Measurements from ENCODE around the gene JADE2.

JADE2 gene

GRCh38 chr5:134610725-134611124 is 85.3 kb downstream of the JADE2 start:
- CTCF ChIA-PET = interaction anchor here (0.6 to 1.4 kb wide), 3 partner anchors 24 to 219 kb away, joined by 4 to 6 read pairs (median 4); no protein-coding TSS in a partner anchor
- TF ChIP-seq ARNT (IDR thresholded peaks at IDR 0.05) (no peak), ZNF384 (IDR thresholded peaks at IDR 0.05) (0 out of 2 replicates have a peak, but pooled peaks have one; percentile 12), HDGF (IDR thresholded peaks at IDR 0.05; ENCODE audit: borderline replicate concordance) (no peak), ELF4 (IDR thresholded peaks at IDR 0.05) (no peak)
- POLR2A ChIA-PET = no interaction called here
- no peak for DNase-seq (ENCODE audit: extremely low spot score)

GRCh38 chr5:134611515-134611914 is 86.0 kb downstream of the JADE2 start:
- DNase-seq (ENCODE audit: extremely low spot score) = no peak
- CTCF ChIA-PET = interaction anchor here (1.4 kb wide), 1 partner anchor 24 kb away, joined by 6 read pairs; no protein-coding TSS in a partner anchor
- TF ChIP-seq SP1 (IDR thresholded peaks at IDR 0.05) (no peak), FOXK2 (IDR thresholded peaks at IDR 0.05) (no peak), FOXA1 (IDR thresholded peaks at IDR 0.05) (no peak), HDGF (IDR thresholded peaks at IDR 0.05; ENCODE audit: borderline replicate concordance) (no peak), NFRKB (IDR thresholded peaks at IDR 0.05) (no peak), ARNT (IDR thresholded peaks at IDR 0.05) (no peak), SUZ12 (IDR thresholded peaks at IDR 0.05) (no peak), LEF1 (IDR thresholded peaks at IDR 0.05; ENCODE audit: borderline replicate concordance) (no peak), BHLHE40 (IDR thresholded peaks at IDR 0.05; ENCODE audit: borderline replicate concordance) (no peak), TARDBP (IDR thresholded peaks at IDR 0.05) (no peak), CTBP1 (IDR thresholded peaks at IDR 0.05; ENCODE audit: borderline replicate concordance) (no peak)

GRCh38 chr5:134614450-134615085 is 89.1 kb downstream of the JADE2 start:
- ChIA-PET CTCF (interaction anchor here (0.6 kb wide), 1 partner anchor 339 kb away, joined by 3 read pairs; no protein-coding TSS in a partner anchor), POLR2A (no interaction called here)
- no peak for DNase-seq (ENCODE audit: extremely low spot score)
- TF ChIP-seq HDGF (IDR thresholded peaks at IDR 0.05; ENCODE audit: borderline replicate concordance) (no peak), FOXM1 (IDR thresholded peaks at IDR 0.05; ENCODE audit: borderline replicate concordance) (no peak), ARNT (IDR thresholded peaks at IDR 0.05) (no peak), LEF1 (IDR thresholded peaks at IDR 0.05; ENCODE audit: borderline replicate concordance) (no peak), FOXA1 (IDR thresholded peaks at IDR 0.05) (no peak), CTBP1 (IDR thresholded peaks at IDR 0.05; ENCODE audit: borderline replicate concordance) (no peak)

More at GRCh38 chr5:134611515-134611914, 86.0 kb downstream of the JADE2 start:
- POLR2A ChIA-PET = no interaction called here

- ChIA-PET POLR2A (interaction anchor here (1.5 kb wide), 1 partner anchor 11 kb away, joined by 3 read pairs; no protein-coding TSS in a partner anchor), CTCF (no interaction called here)
- TF ChIP-seq LEF1 (IDR thresholded peaks at IDR 0.05; ENCODE audit: borderline replicate concordance) (no peak), CTBP1 (IDR thresholded peaks at IDR 0.05; ENCODE audit: borderline replicate concordance) (no peak), SUZ12 (IDR thresholded peaks at IDR 0.05) (no peak), FOXK2 (IDR thresholded peaks at IDR 0.05) (no peak), ZNF384 (IDR thresholded peaks at IDR 0.05) (no peak), L3MBTL2 (conservative IDR thresholded peaks at IDR 0.05) (no peak), FOXA1 (IDR thresholded peaks at IDR 0.05) (no peak), ARNT (IDR thresholded peaks at IDR 0.05) (no peak), FOXM1 (IDR thresholded peaks at IDR 0.05; ENCODE audit: borderline replicate concordance) (no peak), BHLHE40 (IDR thresholded peaks at IDR 0.05; ENCODE audit: borderline replicate concordance) (no peak)
- no peak for DNase-seq (ENCODE audit: extremely low spot score)
Measured at GRCh38 chr5:134620634-134621033, 95.2 kb downstream of the JADE2 start.

- ChIA-PET CTCF (no interaction called here), POLR2A (no interaction called here)
- no peak for TF ChIP-seq ARNT (IDR thresholded peaks at IDR 0.05)
- no peak for TF ChIP-seq SUZ12 (IDR thresholded peaks at IDR 0.05)
- no peak for TF ChIP-seq PKNOX1 (IDR thresholded peaks at IDR 0.05)
- no peak for TF ChIP-seq FOXA1 (IDR thresholded peaks at IDR 0.05)
- TF ChIP-seq FOXK2 (IDR thresholded peaks at IDR 0.05) = no peak
- no peak for TF ChIP-seq ELF4 (IDR thresholded peaks at IDR 0.05)
- TF ChIP-seq ZNF384 (IDR thresholded peaks at IDR 0.05) = no peak
- no peak for TF ChIP-seq TARDBP (IDR thresholded peaks at IDR 0.05)
- TF ChIP-seq NFRKB (IDR thresholded peaks at IDR 0.05) = no peak
- TF ChIP-seq L3MBTL2 (conservative IDR thresholded peaks at IDR 0.05) = no peak
- TF ChIP-seq CTBP1 (IDR thresholded peaks at IDR 0.05; ENCODE audit: borderline replicate concordance) = no peak
- TF ChIP-seq LEF1 (IDR thresholded peaks at IDR 0.05; ENCODE audit: borderline replicate concordance) = no peak
- no peak for TF ChIP-seq SP1 (IDR thresholded peaks at IDR 0.05)
- TF ChIP-seq FOXM1 (IDR thresholded peaks at IDR 0.05; ENCODE audit: borderline replicate concordance) = no peak
- no peak for DNase-seq (ENCODE audit: extremely low spot score)
Measured at GRCh38 chr5:134625559-134625958, 100.1 kb downstream of the JADE2 start.

- ChIA-PET CTCF (no interaction called here), POLR2A (no interaction called here)
- peak; percentile 25 for DNase-seq (ENCODE audit: extremely low spot score)
- peak; percentile 28; the same call in 1 of the 2 replicates for TF ChIP-seq ZNF384 (IDR thresholded peaks at IDR 0.05)
- TF ChIP-seq PKNOX1 (IDR thresholded peaks at IDR 0.05) = peak; percentile 87
- TF ChIP-seq L3MBTL2 (conservative IDR thresholded peaks at IDR 0.05) = no peak
Measured at GRCh38 chr5:134626369-134627014, 101.0 kb downstream of the JADE2 start.

Measured in HEK293T (cell line).